NCI-H526 treated with DMSO at 0.1 percent for 48 hours (cell line): ENCODE data around the gene PHACTR1.

Experiments
- DNase-seq: peaks from one replicate; lab custom pipeline; 2025; lab: John Stamatoyannopoulos, UW

PHACTR1 gene

DNA sequence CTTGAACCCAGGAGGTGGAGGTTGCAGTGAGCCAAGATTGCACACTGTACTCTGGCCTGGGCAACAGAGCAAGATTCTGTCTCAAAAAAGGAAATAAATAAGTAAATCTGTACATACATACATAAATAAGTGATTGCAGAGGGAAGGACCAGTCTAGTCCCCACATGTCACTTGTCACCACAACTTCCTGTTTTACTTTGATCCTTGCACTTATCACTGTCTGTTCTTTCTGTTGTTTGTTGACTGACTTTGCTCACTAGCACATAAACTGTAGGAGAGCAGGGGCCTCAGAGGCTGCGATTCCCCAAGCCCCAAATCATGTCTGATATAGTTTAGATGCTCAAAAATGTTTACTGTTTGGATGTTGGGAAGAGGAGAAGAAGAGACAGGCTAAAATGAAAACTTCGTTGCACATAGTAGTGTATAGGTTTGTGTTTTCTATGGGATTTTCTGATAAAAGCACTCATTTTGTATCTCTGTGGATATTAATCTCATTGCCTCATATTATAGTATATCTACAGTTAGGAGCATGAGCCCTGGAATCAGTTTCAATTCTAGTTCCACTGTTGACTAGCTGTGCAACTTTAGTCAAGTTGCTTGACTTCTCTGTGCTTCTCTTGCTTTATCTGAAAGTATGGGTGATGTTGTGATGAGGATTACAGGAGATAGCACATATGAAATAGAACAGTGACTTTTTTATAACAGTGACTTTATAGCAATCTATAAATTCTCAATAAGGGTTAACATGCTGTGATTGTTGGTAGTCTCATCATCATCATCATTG, 446.8 kb downstream of the PHACTR1 start:
- DNase-seq: no peak

DNA sequence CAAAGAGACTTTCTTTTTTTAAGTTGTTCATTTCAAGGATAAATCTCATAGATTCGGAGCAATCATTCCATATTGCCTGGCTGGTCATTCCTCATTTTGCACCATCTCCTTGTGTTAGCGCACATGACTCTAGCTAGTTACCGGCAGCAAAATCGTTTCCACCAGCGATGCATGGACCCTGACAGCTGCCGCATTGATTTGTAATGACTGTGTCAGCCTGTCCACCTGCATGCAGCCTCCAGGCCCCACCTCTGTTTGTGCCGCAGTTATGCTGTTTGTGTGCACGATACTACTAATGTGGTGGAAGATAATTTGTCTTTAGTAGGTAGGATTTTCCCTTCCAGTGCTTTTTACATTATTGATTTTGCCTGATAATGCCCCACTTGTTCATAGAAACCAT, 447.7 kb downstream of the PHACTR1 start:
- no peak for DNase-seq

DNA sequence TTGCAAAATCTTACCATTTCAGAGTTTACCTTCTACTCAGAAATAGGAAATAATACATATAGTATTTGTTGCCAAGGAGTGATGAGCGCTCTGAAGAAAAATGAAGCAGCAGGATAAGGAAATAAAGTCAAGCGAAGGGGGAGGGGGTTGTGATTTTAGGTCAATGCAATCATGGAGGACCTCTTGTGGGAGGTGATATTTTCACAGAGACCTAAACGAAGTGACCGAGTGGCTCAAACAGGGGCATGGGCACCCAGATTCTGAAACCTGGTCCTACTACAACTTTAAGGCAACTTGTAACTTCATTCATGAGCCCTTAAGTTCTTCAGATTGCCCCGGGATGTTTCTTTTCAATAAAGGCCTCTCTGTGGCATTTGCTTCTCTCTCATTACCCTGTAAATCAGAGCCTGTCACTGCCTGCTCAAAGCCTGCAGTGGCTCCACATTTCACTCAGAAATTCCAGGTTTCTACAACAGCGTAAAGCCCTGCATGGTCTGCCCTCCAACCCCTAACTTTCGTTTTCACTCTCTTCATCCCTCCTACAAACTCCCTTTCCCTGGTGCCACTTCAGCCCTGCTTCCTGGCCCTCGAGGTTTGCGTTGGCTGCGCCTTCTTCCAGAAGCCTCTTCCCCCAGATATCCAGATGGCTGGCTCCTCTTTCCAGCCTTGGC, 449.1 kb downstream of the PHACTR1 start:
- DNase-seq: no peak

DNA sequence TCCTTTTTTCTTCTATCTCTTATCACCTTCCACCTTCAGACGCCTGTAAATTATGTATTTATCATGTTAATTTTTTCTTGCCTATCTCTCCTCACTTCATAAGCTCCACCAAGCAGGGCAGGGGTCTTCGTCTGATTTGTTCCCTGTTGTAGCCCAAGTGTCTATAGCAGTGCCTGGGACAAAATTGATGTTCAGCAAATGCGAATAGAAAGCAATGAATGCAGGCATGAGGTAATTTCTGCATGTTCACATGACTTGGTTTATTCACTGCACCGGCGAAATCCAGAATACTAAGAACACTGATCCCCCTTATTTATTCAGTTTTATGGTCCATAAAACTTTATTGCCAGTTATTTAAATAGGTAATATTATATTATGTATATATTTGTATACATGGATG, 449.7 kb downstream of the PHACTR1 start:
- peak; percentile 44 for DNase-seq

DNA sequence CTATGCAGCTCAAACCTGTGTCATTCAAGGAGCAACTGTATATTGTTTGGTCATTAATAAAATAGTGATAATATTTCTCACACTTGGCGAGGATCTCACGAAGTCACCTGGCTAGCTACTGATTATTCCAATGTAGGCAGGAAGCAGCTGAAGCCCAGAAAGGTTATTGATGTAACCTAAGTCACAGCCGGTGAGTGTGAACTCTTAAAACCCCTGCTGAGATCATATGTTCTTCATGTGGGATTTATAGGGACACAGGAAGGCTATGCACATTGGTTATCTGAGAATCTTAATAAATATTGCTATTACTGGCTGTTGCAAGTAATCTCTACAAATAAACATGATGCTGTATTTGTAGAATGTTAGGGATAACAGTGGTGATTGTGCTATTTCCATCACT, 450.3 kb downstream of the PHACTR1 start:
- DNase-seq: no peak

DNA sequence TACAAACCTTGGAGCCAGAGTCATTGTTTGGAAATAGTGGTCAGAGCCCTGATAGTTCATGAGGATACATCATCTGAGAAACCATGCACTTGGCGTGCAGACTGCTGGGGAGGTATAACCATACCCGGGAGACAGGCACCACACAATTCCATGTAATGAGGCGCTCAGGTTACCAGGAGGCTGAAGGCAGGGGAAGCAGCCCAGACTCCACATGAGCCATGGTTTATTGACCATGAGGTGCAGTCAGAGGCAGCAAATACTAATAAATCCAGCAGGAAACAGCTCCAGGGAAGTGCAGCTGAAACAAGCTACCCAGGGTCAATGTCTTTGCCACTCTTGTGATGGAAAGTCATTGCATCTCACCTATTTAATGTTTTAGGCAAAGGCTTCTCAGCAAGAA, 455.7 kb downstream of the PHACTR1 start:
- DNase-seq: no peak

DNA sequence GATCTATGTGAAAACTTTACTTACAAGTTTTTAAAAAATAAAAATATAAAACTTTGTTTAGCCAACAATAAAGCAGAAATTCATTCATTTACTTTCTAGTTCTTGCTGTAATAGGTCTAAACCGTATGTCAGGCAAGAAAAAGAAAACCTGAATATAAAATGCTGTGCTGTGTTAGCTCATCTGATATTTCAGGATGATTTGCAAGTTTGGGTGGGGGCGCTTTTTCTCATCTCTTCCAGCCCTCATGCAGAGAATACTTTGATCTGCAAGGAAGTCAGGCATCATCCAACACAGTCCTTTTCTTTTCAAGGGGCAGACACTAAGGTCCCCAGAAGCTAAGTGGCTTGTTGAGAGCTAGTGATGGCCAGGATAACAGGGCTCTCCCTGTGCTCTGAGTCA, 458.5 kb downstream of the PHACTR1 start:
- no peak for DNase-seq

DNA sequence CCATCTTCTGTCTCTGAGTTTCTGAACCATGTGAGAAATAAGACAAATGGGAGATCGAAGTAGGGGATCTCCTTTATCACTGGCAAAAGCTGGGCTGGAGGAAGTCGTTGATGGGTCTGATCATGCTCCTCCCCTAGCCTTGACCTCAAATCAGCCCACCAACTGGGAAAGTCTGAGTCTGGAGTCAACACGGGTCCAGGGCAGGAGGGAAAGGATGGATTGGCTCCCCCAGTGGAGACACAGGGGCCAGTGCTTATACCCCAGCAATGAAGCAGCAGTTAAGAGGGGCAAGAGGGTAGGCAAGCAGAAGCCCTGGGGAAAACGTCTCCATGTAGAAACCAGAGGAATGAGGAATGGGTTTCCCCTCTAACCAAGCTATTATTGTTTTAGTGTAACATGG, 459.2 kb downstream of the PHACTR1 start:
- DNase-seq: no peak

DNA sequence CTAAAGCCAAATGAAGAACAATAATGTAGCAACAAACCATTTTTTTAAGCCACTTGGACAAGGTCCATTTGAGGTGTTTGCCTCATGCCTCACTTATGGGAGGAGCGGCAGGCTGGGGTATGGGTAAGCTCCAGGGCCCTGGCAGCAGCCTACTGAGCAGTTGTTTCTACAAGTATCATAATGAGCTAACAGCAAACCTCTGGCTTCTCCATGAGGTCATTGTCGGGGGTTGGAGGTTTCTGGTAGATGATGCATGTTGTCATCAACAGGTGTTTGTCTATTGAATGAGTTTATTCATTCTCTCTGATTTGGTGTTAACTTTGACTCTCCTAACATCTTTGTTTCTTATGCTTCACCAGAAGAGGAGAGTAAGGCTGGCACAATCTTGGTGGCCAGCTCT, 461.1 kb downstream of the PHACTR1 start:
- no peak for DNase-seq

DNA sequence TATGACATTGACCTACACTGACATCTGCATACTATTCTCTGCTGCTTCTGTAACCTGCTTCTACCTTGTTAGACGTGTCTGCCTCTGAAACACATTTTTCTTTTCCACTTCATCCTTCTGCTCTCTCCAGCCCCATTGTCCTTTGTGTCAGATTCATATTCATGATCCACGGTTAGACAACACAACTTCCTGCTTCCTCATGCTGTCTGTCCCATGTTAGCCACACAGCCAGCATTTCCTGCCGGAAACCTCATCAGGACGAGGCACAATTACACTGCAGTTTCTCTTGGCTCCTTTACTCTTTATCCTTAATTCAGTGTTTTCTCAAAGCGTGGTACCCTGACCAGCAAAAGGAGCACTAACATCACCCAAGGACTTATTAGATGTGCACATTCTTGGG, 461.5 kb downstream of the PHACTR1 start:
- DNase-seq: no peak

DNA sequence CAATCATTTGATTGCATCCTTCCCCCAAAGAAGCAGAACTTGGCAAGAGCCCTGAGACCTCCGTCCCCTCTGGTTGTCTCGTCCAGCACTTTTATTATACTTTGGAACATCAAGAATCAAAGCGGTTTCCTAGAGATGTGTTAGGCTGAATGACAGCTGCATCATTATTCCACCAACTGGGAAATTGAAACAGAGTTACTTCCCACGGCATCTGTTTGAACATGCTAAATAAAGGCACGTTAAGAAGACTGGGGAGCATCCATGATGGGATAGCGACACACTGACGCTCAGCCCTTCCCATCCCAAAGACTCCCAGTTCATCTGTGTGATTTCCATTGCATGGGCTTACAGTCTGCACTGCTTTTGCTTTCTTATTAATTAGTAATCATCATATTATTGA, 464.0 kb downstream of the PHACTR1 start:
- no peak for DNase-seq

DNA sequence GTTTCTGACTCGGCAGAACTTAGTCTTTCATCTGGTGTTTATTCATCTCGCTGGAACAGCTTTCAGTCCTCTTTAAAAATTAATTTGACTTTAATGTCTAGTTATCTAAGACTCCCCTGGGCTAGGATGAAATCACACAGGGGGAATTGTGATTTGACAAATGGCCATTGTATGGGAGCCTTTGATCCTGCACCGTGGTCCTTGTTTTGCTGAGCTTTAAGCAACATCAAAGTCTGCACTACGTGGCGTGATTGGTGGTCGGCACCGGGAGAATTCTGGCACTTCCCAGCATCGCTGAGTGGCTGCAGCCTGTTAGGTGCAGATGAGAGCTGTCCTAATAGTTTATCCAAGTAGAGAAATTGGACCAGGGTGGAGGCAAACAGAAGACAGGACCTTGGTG, 464.8 kb downstream of the PHACTR1 start:
- DNase-seq: no peak

DNA sequence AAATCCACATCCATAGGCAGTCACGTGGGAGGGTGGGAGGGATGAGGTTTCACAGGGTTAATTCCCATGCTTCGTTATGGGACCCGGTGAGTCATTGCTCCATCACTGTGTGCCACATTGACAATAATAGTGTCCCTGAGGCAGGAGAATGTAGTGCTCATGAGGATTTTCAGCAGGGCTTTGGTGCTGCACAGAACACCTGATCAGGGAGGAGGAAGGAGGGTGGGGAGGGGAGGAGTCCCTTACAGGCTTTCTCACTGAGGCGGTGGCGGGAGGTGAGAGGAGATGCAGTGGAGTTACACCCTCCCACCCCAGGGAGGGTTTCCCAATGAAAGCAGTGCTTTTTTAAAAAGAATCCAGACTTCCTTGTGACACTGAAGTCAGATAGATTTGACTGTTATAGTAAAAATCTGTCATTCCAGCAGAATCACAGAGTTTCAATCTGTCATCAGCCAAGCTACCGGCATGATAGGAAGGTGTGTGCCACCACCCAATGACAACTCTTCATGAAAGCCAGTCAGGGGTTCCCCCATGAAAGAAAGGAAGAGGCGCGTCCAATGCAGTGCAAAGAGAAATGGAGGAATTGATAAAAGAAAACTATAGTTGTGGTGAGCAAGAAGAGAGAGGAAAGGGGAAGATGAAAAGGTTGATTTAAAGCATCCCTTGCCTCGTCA, 467.0 kb downstream of the PHACTR1 start:
- no peak for DNase-seq

DNA sequence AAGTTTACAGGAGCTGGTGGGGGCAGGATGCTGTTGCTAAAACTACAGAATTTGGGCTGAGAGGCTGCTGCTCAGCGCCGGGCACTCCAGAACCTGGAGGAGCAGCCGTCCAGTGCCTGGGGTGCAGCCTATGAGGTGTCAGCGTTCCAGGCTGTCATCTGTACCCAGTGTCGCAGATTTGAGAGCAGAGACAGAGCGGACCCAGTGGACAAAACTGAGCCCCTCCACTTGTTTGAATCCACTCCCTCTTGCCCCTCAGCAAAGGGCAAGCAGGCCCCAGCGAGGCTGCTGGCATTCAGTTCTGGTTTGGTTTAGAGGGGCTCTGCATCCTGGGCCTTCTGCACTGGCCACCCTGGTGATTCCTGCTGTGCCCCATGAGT, 467.5 kb downstream of the PHACTR1 start:
- DNase-seq: no peak

DNA sequence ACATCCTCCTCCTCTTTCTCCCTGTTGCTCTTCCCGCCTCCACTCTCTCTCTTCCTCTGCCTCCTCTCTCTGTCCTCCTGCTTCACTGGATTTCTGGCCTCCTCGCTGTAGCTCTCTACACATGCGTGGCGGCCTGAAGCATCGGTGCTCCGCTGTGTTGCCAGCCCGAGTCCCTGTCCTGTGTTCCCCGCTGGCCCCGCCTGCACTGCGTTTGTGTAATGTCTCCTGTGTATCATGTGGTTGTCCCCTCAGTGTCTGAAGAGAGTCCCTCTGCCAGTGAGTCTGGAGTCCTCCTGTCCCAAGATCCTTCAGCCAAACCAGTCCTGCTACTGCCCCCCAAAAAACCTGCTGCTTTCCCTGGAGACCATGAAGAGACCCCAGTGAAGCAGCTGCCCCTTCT, 468.0 kb downstream of the PHACTR1 start:
- no peak for DNase-seq

DNA sequence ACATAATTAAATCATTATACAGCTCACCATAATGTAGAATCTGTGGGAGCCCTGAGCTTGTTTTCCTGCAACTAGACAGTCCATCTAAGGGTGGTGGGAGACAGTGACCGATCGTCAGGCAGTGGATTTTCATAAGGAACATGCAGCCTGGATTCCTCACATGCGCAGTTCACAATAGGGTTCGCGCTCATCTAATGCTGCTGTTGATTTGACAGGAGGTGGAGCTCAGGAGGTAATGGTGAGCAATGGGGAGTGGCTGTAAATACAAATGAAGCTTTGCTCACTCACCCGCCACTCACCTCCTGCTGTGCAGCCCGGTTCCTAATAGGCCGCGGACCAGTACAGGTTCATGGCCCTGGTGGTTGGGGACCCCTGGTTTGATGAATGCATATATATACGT, 470.3 kb downstream of the PHACTR1 start:
- DNase-seq: no peak

DNA sequence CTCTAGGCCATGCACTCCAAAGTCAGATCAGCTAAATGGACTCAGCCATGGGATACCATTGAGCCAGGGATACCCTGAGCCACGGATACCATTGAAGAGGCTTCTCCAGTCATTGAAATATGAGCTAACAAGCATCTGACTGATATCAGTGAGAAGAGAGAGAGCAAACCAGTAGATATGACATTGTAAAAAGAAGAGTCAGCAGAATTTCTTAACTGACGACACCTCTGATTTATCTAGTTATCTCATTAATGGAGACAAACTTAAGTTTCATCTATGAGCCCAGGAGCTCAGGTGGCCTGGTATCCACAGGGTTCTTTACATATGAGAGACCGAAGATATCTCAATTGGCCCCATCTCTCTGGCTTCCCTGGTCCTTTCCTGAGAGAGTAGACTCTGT, 471.1 kb downstream of the PHACTR1 start:
- DNase-seq: no peak

DNA sequence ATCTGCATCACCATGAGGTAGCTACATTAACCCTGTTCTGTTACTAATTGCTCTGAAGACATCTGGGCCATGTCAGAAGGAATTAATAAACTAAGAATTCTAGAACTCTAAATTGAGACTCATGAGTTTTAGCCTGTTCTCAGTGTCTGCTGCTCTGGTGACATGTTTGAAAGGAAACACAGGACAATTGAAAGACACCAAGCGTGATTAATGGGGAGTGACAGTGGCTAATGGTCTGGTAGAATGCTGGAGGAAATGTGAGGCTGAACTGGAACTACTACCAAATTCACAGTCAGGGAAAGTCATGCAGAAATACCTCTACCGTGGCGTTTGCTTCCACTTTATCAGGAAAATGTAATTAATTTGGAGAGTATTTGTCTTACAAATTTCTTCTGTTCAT, 471.7 kb downstream of the PHACTR1 start:
- DNase-seq: no peak

DNA sequence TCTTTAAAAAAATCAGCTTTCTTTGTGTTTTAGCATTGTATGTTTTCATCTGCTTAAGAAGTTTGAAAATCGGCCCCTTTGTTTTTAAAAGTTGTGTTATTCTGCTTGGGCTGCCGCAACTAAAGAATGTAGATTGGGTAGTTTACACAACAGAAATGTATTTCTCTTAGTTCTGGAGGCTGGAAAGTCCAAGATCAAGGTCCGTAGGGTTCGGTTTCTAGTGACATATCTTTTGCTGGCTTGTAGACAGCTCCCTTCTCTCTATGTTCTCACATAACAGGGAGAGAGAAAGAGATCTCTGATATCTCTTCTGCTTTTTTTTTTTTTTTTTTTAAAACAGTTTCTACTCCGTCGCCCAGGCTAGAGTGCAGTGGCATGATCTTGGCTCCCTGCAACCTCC, 473.1 kb downstream of the PHACTR1 start:
- DNase-seq: no peak

DNA sequence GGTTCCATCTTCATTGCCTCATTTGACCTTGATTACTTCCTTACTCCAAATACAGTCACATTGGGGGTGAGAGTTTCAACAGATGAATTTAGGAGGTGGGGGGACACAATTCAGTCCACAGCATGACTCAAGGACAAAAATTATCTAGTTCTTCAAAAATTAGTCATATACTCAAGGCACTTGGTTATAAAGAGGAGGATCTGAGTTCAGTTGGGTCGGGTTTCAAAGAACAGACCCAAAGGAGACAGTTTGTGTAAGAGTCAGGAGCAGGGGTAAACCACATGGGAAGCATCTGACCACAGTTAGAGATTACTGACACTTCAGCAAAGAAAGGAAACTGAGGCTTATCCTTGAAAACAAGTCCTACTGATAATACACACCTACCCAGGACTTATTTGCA, 473.8 kb downstream of the PHACTR1 start:
- DNase-seq: no peak

DNA sequence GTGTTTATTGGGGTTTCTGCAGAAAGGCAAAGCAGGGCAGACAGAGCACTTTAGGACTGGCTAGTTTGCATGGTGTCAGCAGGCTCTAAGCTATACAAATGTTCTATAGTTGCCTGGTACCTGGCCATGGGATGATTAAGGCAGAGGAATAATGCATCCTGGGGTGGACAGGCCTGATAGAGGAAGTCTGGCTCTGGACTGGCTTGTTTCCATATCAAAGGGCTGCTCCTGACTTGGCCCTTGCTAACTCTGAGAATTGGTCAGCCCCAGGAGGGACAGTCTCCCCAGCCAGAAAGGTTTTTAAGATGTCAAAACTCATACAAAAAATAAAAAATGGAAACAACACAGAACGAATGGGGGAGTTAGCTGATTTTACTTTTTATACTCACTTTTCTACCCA, 474.9 kb downstream of the PHACTR1 start:
- no peak for DNase-seq

DNA sequence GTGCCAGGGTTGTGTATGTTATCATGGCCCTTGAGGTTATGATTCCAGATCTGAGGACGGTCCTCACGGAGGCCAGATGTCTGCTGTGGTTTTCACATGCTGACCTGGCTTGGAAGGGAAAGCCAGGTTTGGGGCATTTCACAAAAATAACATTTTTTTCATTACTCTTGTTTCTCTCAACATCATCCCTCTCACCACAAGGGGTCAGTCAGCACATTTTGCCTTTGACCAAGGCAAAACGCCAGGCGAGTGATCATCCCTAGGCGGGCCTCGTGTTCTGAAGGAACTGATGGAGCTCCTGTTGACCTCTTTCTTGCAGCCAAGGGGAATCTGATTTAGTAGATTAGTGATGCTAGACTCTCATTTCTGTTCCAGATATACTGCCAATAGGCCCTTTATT, 478.3 kb downstream of the PHACTR1 start:
- DNase-seq: no peak

DNA sequence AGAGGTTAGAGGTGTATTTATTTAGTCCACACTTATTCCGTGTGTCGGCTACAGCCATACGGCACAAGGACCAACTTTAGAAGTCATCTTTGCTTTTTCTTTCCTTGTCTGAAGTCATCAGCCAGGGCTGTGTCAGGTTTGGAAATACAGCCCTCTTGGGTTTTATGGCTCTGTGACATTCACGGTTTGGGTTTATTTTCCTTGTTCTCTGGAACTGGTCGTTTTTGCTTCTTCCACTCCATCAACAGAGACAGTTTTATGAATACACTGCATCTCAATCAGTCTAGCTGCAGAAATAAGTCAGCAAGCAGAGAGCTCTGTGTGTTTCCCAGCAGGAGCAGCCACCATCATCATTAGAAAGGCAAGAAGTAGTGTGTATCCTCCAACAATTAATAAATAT, 479.2 kb downstream of the PHACTR1 start:
- no peak for DNase-seq
